NB4 (cell line): ENCODE measurements around the gene HSD11B1L.

Experiments used
- MYC ChIP-seq: IDR thresholded peaks from 2 replicates; pipeline ENCODE4 v1.6.1; 2011; ENCODE audit warnings: low read depth, low read length
- POLR2A ChIP-seq: IDR thresholded peaks from 2 replicates; pipeline ENCODE4 v1.6.1; 2011; ENCODE audit warnings: mild to moderate bottlenecking; ENCODE audit not compliant: insufficient read length; ENCODE audit errors: extremely low read depth
- TF ChIP-seq, protein P1 (sequence below): IDR thresholded peaks from one replicate; pipeline ENCODE4 v1.5.1; 2012; ENCODE audit warnings: low read depth, low read length
- TF ChIP-seq, protein P2 (sequence below): IDR thresholded peaks from 2 replicates; pipeline ENCODE4 v1.6.1; 2011; ENCODE audit warnings: low read depth, low read length

DNA sequence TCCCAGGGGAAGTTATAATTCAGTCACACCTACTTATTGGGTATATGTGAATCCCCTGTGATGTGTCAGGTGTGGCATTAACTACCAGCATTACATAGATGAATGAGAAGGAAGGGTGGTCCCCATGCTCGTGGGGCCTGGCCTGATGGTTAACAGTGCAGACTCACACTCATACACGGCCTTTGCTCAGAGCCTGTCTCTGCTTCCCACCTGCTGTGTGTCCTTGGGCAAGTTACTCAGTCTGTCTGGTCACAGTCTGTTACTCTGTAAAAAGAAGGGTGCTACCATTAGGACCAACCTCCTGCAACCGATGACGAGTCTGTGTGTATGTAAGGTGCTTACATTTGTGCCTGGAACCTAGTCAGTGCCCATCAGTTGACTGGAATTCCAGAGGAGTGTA, 34.1 kb upstream of the HSD11B1L start:
- TF ChIP-seq, protein P1, sequence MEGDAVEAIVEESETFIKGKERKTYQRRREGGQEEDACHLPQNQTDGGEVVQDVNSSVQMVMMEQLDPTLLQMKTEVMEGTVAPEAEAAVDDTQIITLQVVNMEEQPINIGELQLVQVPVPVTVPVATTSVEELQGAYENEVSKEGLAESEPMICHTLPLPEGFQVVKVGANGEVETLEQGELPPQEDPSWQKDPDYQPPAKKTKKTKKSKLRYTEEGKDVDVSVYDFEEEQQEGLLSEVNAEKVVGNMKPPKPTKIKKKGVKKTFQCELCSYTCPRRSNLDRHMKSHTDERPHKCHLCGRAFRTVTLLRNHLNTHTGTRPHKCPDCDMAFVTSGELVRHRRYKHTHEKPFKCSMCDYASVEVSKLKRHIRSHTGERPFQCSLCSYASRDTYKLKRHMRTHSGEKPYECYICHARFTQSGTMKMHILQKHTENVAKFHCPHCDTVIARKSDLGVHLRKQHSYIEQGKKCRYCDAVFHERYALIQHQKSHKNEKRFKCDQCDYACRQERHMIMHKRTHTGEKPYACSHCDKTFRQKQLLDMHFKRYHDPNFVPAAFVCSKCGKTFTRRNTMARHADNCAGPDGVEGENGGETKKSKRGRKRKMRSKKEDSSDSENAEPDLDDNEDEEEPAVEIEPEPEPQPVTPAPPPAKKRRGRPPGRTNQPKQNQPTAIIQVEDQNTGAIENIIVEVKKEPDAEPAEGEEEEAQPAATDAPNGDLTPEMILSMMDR: no peak
- TF ChIP-seq MYC (no peak), POLR2A (no peak)
- TF ChIP-seq, protein P2, sequence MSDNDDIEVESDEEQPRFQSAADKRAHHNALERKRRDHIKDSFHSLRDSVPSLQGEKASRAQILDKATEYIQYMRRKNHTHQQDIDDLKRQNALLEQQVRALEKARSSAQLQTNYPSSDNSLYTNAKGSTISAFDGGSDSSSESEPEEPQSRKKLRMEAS: no peak
